Neural cell (in vitro differentiated cells): ENCODE measurements around the gene TIMM44. TPM values are rescaled to one million over a fixed set of nuclear protein-coding genes. Genes with fewer than 3 reads are reported as not detected.

Experiments used
- H2AFZ ChIP-seq: fragments of 200-600, 300-800 bp; sonication (generic), shearing (Covaris generic); 2 replicates; pipeline ENCODE4 v1.6.0; 2014; ENCODE audit warnings: low read depth, mild to moderate bottlenecking, antibody characterized with exemption, low read length, moderate library complexity
- H3F3A ChIP-seq: fragments of 200-600 bp; shearing (Covaris generic); 2 replicates; pipeline ENCODE4 v1.6.1; 2016; ENCODE audit warnings: mild to moderate bottlenecking, moderate library complexity, mixed read lengths, antibody characterized with exemption, low read length; ENCODE audit not compliant: insufficient read depth, poor library complexity, severe bottlenecking
- H3K27ac ChIP-seq: fragments of 200-600, 300-800 bp; sonication (generic), shearing (Covaris generic); 2 replicates; pipeline ENCODE4 v1.5.1; 2014; ENCODE audit warnings: mild to moderate bottlenecking, low read length, moderate library complexity
- H3K27me3 ChIP-seq: fragments of 300-800, 200-600 bp; sonication (generic), shearing (Covaris generic); 2 replicates; pipeline ENCODE4 v1.6.0; 2014; ENCODE audit warnings: mild to moderate bottlenecking, low read depth, low read length, moderate library complexity; ENCODE audit not compliant: insufficient read depth
- H3K36me3 ChIP-seq: fragments of 300-800, 200-600 bp; sonication (generic), shearing (Covaris generic); 2 replicates; pipeline ENCODE4 v1.5.1; 2014; ENCODE audit warnings: mild to moderate bottlenecking, antibody characterized with exemption, low read length, moderate library complexity; ENCODE audit not compliant: insufficient read depth
- H3K4me2 ChIP-seq: fragments of 300-800, 200-600 bp; sonication (generic), shearing (Covaris generic); 2 replicates; pipeline ENCODE4 v1.6.0; 2014; ENCODE audit warnings: mild to moderate bottlenecking, low read length
- H3K4me3 ChIP-seq: fragments of 300-800, 200-600 bp; sonication (generic), shearing (Covaris generic); 2 replicates; pipeline ENCODE4 v1.5.1; 2014; ENCODE audit warnings: mild to moderate bottlenecking, low read length, moderate library complexity
- H3K79me2 ChIP-seq: fragments of 200-600 bp; shearing (Covaris generic); replicated peaks from 2 replicates; pipeline ENCODE4 v1.6.0; 2014; ENCODE audit warnings: mild to moderate bottlenecking, low read length, moderate library complexity; ENCODE audit not compliant: insufficient read depth
- H3K9ac ChIP-seq: fragments of 300-800, 200-600 bp; sonication (generic), shearing (Covaris generic); 2 replicates; pipeline ENCODE4 v1.6.1; 2016; ENCODE audit warnings: mild to moderate bottlenecking, low read length, mixed read lengths
- H3K9me2 ChIP-seq: fragments of 200-600 bp; shearing (Covaris generic); 2 replicates; pipeline ENCODE4 v1.6.1; 2016; ENCODE audit warnings: mild to moderate bottlenecking, low read length, mixed read lengths; ENCODE audit not compliant: insufficient read depth
- H3K9me3 ChIP-seq: fragments of 200-600, 300-800 bp; sonication (generic), shearing (Covaris generic); 2 replicates; pipeline ENCODE4 v1.6.1; 2016; ENCODE audit warnings: mild to moderate bottlenecking, mixed run types, low read length, moderate library complexity, mixed read lengths
- H4K20me1 ChIP-seq: fragments of 200-600 bp; shearing (Covaris generic); 2 replicates; pipeline ENCODE4 v1.6.1; 2016; ENCODE audit warnings: mild to moderate bottlenecking, mixed run types; ENCODE audit not compliant: insufficient read depth
- CTCF ChIP-seq: fragments of 450-650 bp; IDR thresholded peaks from 2 replicates; pipeline ENCODE4 v1.5.1; 2014; ENCODE audit warnings: antibody characterized with exemption, mild to moderate bottlenecking, moderate library complexity; ENCODE audit not compliant: poor library complexity, severe bottlenecking
- EP300 ChIP-seq: fragments of 450-650 bp; conservative IDR thresholded peaks from 2 replicates; pipeline ENCODE4 v1.6.1; 2014; ENCODE audit warnings: antibody characterized with exemption, mild to moderate bottlenecking, moderate library complexity; ENCODE audit not compliant: poor library complexity, severe bottlenecking
- EZH2 ChIP-seq: fragments of 200-600, 300-800 bp; shearing (Covaris generic), sonication (generic); IDR thresholded peaks from 2 replicates; pipeline ENCODE4 v1.6.1; 2014; ENCODE audit warnings: antibody characterized with exemption, low read length, borderline replicate concordance, mild to moderate bottlenecking; ENCODE audit not compliant: insufficient read depth, poor library complexity, severe bottlenecking
- MXI1 ChIP-seq: fragments of 450-650 bp; conservative IDR thresholded peaks from 2 replicates; pipeline ENCODE4 v1.6.1; 2014; ENCODE audit warnings: antibody characterized with exemption, mild to moderate bottlenecking; ENCODE audit not compliant: poor library complexity, severe bottlenecking
- POLR2AphosphoS5 ChIP-seq: IDR thresholded peaks from 2 replicates; pipeline ENCODE4 v1.6.1; 2012
- RAD21 ChIP-seq: fragments of 450-650 bp; conservative IDR thresholded peaks from 2 replicates; pipeline ENCODE4 v1.6.1; 2014; ENCODE audit warnings: antibody characterized with exemption, mild to moderate bottlenecking, moderate library complexity
- SMC3 ChIP-seq: fragments of 450-650 bp; conservative IDR thresholded peaks from 2 replicates; pipeline ENCODE4 v1.6.1; 2014; ENCODE audit warnings: antibody characterized with exemption, mild to moderate bottlenecking, moderate library complexity; ENCODE audit not compliant: poor library complexity
- TAF1 ChIP-seq: IDR thresholded peaks from 2 replicates; pipeline ENCODE4 v1.6.1; 2012; ENCODE audit warnings: low read depth
- polyA plus RNA-seq: library from polyadenylated mRNA; depleted of rRNA; stranded (reverse); fragments of >200 nt; gene quantifications from 2 replicates; pipeline ENCODE4 v1.2.3, GENCODE V29; 2014
- TF ChIP-seq, protein P1 (sequence below): IDR thresholded peaks from 2 replicates; pipeline ENCODE4 v1.6.1; 2012; ENCODE audit warnings: borderline replicate concordance

The TIMM44 gene
- polyA plus RNA-seq, 1 donor from 2014 or later: 48.3 TPM

- TF ChIP-seq POLR2AphosphoS5: no peak
- no peak overlapping the region for H3K4me2 ChIP-seq
- peaks cover 15% of the 10 kb centered on the region for H3K27me3 ChIP-seq
- H3K4me3 ChIP-seq: no peak overlapping the region
- no peaks in the 10 kb centered on the region for H3K79me2 ChIP-seq
- H2AFZ ChIP-seq: no peak overlapping the region
- H3K9me3 ChIP-seq: no peaks in the 10 kb centered on the region
- H3K27ac ChIP-seq: no peak overlapping the region
- no peaks in the 10 kb centered on the region for H3F3A ChIP-seq
- H3K9me2 ChIP-seq: no peaks in the 10 kb centered on the region
- H3K9ac ChIP-seq: no peak overlapping the region
- H4K20me1 ChIP-seq: no peaks in the 10 kb centered on the region
- no peaks in the 10 kb centered on the region for H3K36me3 ChIP-seq
These were observed 57.6 kb downstream of the TIMM44 start for GRCh38 chr19:7885818-7886217.

- Histone ChIP-seq H3K27ac (no peak overlapping the region), H3K4me2 (no peak overlapping the region), H3K36me3 (no peaks in the 10 kb centered on the region), H3K27me3 (peaks cover 13% of the 10 kb centered on the region), H2AFZ (no peak overlapping the region), H3K79me2 (no peaks in the 10 kb centered on the region), H3K9me2 (no peaks in the 10 kb centered on the region), H3K9ac (no peak overlapping the region), H3F3A (no peaks in the 10 kb centered on the region), H3K9me3 (no peaks in the 10 kb centered on the region), H3K4me3 (no peak overlapping the region), H4K20me1 (no peaks in the 10 kb centered on the region)
- TF ChIP-seq EZH2: no peak
- no peak for TF ChIP-seq TAF1
- no peak for TF ChIP-seq SMC3
- TF ChIP-seq CTCF: no peak
These were observed 59.5 kb downstream of the TIMM44 start for GRCh38 chr19:7883796-7884570.

DNA sequence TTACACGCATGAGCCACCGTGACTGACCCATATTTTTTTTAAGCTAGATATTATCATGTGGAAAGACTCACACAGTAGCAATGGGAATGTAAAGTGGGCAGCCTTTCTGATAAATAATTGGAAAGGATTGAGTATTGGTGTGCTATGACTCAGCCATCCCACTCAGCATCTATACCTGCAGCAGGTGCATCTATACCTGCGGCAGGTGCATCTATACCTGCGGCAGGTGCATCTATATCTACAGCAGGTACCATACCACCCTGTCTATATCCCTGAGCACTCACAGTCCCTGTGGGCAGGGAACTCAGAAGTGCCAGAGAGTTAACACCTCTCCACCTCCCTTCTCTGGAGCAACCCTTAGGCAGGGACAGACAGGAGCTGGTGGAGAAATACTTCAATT lies 60.4 kb downstream of the TIMM44 start:
- no peaks in the 10 kb centered on the region for H3F3A ChIP-seq
- no peaks in the 10 kb centered on the region for H3K79me2 ChIP-seq
- no peak overlapping the region for H3K9ac ChIP-seq
- no peaks in the 10 kb centered on the region for H3K36me3 ChIP-seq
- no peaks in the 10 kb centered on the region for H3K9me2 ChIP-seq
- no peak overlapping the region for H3K27ac ChIP-seq
- H4K20me1 ChIP-seq: no peaks in the 10 kb centered on the region
- H3K4me2 ChIP-seq: no peak overlapping the region
- H3K27me3 ChIP-seq: peaks cover 6% of the 10 kb centered on the region
- TF ChIP-seq, protein P1, sequence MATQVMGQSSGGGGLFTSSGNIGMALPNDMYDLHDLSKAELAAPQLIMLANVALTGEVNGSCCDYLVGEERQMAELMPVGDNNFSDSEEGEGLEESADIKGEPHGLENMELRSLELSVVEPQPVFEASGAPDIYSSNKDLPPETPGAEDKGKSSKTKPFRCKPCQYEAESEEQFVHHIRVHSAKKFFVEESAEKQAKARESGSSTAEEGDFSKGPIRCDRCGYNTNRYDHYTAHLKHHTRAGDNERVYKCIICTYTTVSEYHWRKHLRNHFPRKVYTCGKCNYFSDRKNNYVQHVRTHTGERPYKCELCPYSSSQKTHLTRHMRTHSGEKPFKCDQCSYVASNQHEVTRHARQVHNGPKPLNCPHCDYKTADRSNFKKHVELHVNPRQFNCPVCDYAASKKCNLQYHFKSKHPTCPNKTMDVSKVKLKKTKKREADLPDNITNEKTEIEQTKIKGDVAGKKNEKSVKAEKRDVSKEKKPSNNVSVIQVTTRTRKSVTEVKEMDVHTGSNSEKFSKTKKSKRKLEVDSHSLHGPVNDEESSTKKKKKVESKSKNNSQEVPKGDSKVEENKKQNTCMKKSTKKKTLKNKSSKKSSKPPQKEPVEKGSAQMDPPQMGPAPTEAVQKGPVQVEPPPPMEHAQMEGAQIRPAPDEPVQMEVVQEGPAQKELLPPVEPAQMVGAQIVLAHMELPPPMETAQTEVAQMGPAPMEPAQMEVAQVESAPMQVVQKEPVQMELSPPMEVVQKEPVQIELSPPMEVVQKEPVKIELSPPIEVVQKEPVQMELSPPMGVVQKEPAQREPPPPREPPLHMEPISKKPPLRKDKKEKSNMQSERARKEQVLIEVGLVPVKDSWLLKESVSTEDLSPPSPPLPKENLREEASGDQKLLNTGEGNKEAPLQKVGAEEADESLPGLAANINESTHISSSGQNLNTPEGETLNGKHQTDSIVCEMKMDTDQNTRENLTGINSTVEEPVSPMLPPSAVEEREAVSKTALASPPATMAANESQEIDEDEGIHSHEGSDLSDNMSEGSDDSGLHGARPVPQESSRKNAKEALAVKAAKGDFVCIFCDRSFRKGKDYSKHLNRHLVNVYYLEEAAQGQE: no peak
- TF ChIP-seq CTCF (no peak), RAD21 (no peak), POLR2AphosphoS5 (no peak), TAF1 (no peak), EZH2 (no peak), MXI1 (no peak), EP300 (no peak), SMC3 (no peak)
- H3K4me3 ChIP-seq: no peak overlapping the region
- H2AFZ ChIP-seq: no peak overlapping the region
- H3K9me3 ChIP-seq: no peaks in the 10 kb centered on the region
